Hypothalamus (tissue), 51 donors: ENCODE results near the gene AMPD2.

Experiments used
- DNase-seq, 51 donors: peaks; one replicate each; lab custom pipeline; 2025; lab: John Stamatoyannopoulos, UW

Gene AMPD2

DNA sequence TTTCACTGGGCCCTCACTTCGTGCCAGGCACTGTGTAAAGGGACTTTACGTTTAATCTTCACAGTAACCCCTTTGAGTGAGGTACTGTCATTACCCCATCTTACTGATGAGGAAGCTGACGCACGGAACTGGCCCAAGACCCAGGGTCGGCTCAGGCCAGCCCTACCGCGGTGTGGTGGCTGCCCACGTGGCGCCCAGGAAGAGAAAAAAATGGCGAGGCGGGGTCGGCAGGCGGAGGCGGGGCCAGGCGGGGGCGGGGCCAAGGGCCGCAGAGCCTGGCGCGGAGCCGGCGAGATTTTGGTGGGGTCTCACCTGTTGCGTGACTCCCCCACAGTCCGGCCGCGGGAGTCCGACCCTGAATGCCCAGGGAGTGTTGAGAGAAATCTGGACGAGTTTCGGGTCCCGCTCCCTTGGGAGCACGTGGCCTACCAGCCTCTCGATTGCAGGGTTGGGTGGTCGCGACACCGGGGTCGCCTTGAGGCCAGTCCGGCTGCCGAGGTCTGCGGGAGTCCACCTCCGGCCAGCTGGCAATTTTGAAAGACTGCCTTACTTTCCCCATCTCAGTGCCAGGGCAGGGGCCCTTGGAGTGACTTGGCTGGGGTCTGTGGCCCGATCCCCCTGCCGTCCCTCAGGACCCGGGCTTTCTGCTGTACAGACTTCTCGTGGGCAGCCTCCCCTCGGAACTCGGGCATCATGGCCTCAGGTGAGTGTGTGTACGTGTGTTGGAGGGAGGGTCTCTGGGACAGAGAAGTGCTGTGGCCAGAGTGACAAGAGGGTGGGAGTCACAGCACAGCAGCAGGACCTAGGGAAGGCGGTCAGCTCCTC is at the start of gene AMPD2, which contains the start of gene GNAT2:
Gene AMPD2, plus strand, starts transcription at position 262 of the 825 bp plus-strand sequence. CDS start 1,339 bp downstream, outside the sequence.
Gene GNAT2, minus strand, starts transcription at position 41 of the 825 bp plus-strand sequence. CDS start 6,746 bp downstream, outside the sequence.
- DNase-seq: peak in 30 of 51 donors; percentile 17 to 74 (median 47)

GRCh38 chr1:109570414-109570813 is 49.2 kb upstream of the AMPD2 start:
- DNase-seq: no peak

GRCh38 chr1:109573785-109574184 is 45.9 kb upstream of the AMPD2 start:
- DNase-seq: no peak

DNA sequence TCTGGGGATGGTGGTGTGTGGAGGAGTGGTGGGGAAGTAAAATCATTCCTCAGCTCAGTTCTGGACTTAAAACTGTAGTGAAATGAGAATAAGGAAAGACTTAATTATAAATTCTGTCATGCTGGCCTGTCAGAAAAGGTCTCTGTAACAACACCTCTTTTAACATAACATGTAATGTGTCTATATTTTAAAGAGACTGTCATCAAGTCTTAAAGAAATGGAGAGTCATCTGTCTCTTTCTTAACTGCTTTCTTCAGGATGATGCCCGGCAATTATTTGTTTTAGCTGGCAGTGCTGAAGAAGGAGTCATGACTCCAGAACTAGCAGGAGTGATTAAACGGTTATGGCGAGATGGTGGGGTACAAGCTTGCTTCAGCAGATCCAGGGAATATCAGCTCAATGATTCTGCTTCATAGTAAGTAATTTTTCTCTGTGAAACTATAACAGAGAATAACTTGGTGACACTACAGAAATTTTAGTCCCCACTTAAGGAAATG is 40.6 kb upstream of the AMPD2 start:
- DNase-seq: no peak

GRCh38 chr1:109579491-109579890 is 40.1 kb upstream of the AMPD2 start:
- peak in 1 of 51 donors; percentile 5 for DNase-seq

GRCh38 chr1:109582021-109582420 is 37.6 kb upstream of the AMPD2 start:
- no peak for DNase-seq

DNA sequence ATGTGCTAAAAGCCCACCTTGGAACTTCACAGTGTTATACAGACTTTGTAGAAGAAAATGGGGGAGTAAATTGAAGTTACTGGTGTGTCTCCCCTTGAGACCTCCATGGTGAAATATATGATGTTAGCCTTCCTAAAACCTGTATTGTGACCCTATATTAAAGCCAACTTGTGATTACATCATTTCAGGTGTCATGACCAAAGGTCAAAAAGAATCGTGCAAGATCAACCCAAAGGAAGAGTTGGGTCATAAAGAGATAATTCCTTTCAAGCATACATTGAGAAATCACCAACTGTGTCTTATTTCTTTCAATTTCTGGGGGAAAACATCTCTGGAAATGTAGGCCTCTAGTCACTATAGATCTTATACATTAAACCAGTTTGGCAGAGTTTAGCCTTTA is 34.9 kb upstream of the AMPD2 start:
- no peak for DNase-seq

GRCh38 chr1:109586055-109586454 is 33.6 kb upstream of the AMPD2 start:
- DNase-seq: no peak

DNA sequence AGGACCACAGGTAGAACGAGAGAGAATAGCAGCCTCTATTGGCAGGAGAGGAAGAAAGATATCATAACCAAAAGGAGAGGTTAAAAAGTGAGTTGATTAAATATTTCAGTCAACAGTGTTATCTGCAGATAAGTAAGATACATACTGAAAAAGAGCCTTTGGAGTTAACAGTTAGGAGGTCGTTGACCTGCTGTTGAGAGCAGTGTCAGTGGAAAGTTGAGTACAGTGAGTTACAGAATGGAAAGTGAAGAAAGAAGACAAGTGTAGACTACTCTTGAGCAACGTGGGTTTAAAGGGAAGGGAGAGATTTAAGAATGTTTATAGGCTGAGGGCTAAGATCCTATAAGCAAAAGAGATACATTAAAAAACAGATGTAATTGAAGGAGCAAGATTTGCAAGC is 30.5 kb upstream of the AMPD2 start:
- no peak for DNase-seq

DNA sequence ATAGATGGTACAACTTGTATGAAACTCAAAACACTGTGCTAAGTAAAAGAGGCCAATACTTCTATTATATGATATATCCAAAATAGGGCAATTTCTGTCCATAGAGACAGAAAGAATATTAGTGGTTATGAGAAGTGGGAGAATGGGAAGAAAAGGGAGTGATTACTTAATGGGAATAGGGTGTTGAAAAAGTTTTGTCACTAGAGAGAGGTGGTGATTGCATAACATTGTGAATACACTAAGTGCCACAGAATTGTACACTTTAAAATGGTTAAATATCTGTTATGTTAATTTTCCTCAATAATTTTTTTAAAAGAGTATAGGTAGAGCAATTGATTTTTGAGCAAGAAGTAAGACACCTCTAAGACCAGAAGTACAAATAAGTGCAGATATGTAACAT is 30.0 kb upstream of the AMPD2 start:
- no peak for DNase-seq

DNA sequence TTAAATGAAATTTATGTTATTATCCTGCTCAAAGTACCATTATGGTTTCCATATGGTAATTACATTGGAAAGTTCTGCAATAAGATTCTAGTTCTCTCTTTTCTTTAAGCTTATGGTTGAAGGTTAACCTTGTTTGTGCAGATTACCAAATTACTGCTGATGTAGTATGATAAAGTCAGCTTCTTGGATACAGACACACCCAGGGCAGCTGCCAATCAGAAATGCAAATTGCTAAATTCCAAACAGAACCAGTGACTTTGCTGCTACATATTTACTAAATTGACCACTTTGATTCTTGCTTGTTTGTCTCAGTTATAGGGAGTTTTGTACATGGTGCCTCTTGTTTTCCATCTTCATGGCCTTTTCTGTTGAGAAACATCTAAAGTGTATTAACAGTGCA is 26.7 kb upstream of the AMPD2 start:
- no peak for DNase-seq

- DNase-seq: no peak
These were observed 24.1 kb upstream of the AMPD2 start for GRCh38 chr1:109595531-109595930.

- no peak for DNase-seq
These were observed 21.5 kb upstream of the AMPD2 start for GRCh38 chr1:109598156-109598555.

DNA sequence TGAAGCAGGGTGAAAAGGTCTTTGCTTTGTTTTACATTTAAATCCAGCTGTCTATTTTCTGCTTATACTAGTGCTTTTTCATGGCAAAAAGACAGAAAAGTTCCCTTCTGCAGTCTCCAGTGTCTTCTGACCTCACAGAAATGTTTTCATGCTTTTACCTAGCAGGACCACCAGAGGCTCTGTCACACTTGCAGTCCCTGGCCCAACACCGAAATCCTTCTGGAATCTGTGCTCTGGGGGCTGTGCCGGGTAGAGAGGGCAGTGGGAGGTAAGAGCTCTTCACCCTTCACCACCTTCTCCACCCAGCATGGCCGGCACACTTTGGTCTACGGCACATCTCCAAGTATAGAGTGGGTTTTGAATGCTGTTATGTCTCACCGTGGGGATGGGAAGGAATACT is 21.0 kb upstream of the AMPD2 start:
- no peak for DNase-seq

DNA sequence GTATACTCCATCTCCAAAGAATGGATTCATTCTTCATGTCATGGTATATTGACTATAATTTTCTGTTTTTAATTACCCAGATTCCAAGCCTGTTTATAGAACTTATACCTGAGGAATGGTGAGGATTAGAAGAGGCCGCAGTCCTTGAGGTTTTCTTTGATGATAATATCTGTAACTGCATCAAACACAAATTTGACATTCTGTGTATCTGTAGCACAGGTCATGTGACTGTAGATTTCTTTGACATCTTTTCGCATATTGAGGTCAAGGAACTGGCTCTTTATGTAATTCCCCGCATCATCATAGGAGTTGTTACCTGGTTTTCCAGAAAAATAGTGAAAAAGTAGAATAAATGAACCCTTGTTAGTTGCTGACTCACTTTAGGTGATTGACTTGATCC is 16.4 kb upstream of the AMPD2 start:
- DNase-seq: no peak

DNA sequence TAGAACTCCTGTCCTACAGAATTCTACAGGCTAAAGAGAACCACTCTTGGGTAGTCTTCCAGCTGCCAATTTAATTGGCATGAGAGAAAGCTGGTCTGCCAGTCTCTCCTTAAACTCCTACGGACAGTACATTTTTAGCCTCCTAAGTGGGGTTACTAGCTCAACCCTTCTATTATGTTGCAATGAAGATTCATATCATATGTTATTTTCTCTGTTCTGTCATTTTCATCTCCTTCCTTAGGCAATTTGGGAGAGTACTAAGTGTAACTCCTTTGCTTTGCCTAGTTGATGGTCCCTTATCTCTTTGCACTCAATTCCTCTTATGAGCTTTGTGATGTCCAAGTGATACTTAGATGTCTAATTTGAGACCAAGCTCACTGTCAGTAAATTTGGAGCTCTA is 14.3 kb upstream of the AMPD2 start:
- DNase-seq: no peak

GRCh38 chr1:109609881-109610280 is 9.8 kb upstream of the AMPD2 start:
- no peak for DNase-seq

GRCh38 chr1:109610609-109611307 is 8.9 kb upstream of the AMPD2 start:
- DNase-seq: no peak

GRCh38 chr1:109611308-109611990 is 8.2 kb upstream of the AMPD2 start:
- DNase-seq: no peak

GRCh38 chr1:109613361-109614147 is 6.1 kb upstream of the AMPD2 start:
- DNase-seq: no peak
